T follicular helper cell (primary cell): ENCODE results near the gene OR2H1.

Source experiments
- DNase-seq: peaks from one replicate; pipeline ENCODE4 v3.0.0-alpha.2; 2020; ENCODE audit warnings: low read depth

Gene OR2H1

GRCh38 chr6:29510746-29511300 is 53.9 kb downstream of the OR2H1 start:
- DNase-seq, result no peak
